ENCODE measurements around the gene SORBS1.

GRCh38 chr10:95438781-95439180 lies 122.4 kb downstream of the SORBS1 start:
- TF ChIP-seq, protein P1, sequence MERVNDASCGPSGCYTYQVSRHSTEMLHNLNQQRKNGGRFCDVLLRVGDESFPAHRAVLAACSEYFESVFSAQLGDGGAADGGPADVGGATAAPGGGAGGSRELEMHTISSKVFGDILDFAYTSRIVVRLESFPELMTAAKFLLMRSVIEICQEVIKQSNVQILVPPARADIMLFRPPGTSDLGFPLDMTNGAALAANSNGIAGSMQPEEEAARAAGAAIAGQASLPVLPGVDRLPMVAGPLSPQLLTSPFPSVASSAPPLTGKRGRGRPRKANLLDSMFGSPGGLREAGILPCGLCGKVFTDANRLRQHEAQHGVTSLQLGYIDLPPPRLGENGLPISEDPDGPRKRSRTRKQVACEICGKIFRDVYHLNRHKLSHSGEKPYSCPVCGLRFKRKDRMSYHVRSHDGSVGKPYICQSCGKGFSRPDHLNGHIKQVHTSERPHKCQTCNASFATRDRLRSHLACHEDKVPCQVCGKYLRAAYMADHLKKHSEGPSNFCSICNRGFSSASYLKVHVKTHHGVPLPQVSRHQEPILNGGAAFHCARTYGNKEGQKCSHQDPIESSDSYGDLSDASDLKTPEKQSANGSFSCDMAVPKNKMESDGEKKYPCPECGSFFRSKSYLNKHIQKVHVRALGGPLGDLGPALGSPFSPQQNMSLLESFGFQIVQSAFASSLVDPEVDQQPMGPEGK (CRISPR knock-in tag; IDR thresholded peaks at IDR 0.05; ENCODE audit: borderline replicate concordance) = no peak
- TF ChIP-seq OSR1 (CRISPR knock-in tag; IDR thresholded peaks at IDR 0.05) = no peak
- TF ChIP-seq ZNF8 (CRISPR knock-in tag; IDR thresholded peaks at IDR 0.05) = no peak
- TF ChIP-seq RARB (CRISPR knock-in tag; IDR thresholded peaks at IDR 0.05) = no peak
- no peak for TF ChIP-seq CSDC2 (CRISPR knock-in tag; IDR thresholded peaks at IDR 0.05)
- TF ChIP-seq ZFP30 (CRISPR knock-in tag; IDR thresholded peaks at IDR 0.05) = no peak
- TF ChIP-seq GLIS3 (CRISPR knock-in tag; IDR thresholded peaks at IDR 0.05) = no peak

Data from SK-N-SH treated with all-trans-retinoic acid at 6 μM for 48 hours (cell line).